Muscle of back (tissue), 10 donors: Measurements from ENCODE around the gene FRRS1L. TPM values are rescaled to one million over a fixed set of nuclear protein-coding genes. Genes with fewer than 3 reads are reported as not detected.

Experiments used
- polyA plus RNA-seq, 10 donors: library from polyadenylated mRNA; unstranded; fragments of 120-200 nt; gene quantifications; one replicate each; pipeline ENCODE4 v1.2.1, GENCODE V29; 2013; ENCODE audit not compliant: insufficient read length in 10 of 10

FRRS1L gene
- polyA plus RNA-seq, 10 donors = 0.77 to 4.8 (median 1.6) TPM

Other genes starting within 250 kb of the FRRS1L start
- 10 to 100 TPM; 27.0 to 35.8 (median 33.0) TPM for gene ELP1, start 233.1 kb downstream of the FRRS1L start, polyA plus RNA-seq
- gene ABITRAM, start 232.8 kb downstream of the FRRS1L start, polyA plus RNA-seq = 10 to 100 TPM; 11.8 to 17.6 (median 14.2) TPM
- gene CTNNAL1, start 153.8 kb downstream of the FRRS1L start, polyA plus RNA-seq = 10 to 100 TPM; 22.9 to 37.8 (median 32.2) TPM
- gene TMEM245, start 47.3 kb downstream of the FRRS1L start, polyA plus RNA-seq = 10 to 100 TPM; 28.9 to 52.5 (median 39.3) TPM
- gene EPB41L4B, start 153.8 kb upstream of the FRRS1L start, polyA plus RNA-seq = 10 to 100 TPM in 4 of 10 donors, 1 to 10 TPM in 6; 4.0 to 12.7 (median 8.8) TPM